Psoas muscle (tissue), 8 donors: ENCODE data around the gene BCL7B. TPM values are rescaled to one million over a fixed set of nuclear protein-coding genes. Genes with fewer than 3 reads are reported as not detected.

Experiments used
- ATAC-seq, 4 donors: fragments of 200-7000 bp; cut with Tn5 transposase; one replicate each; pipeline ENCODE4 v1.9.1; 2020; ENCODE audit warnings: moderate library complexity in 3 of 4, mild to moderate bottlenecking in 2 of 4
- DNase-seq, 2 donors: peaks; one replicate each; pipeline ENCODE4 v3.0.0-alpha.2; 2020
- H3K27ac ChIP-seq: fragments of 200-600 bp; one replicate; pipeline ENCODE4 v1.8.0; 2022
- H3K27me3 ChIP-seq, 3 donors: fragments of 200-600 bp in 1 of 3; one replicate each; pipeline versions ENCODE4 v1.6.1 to v1.8.0; 2013 to 2022; ENCODE audit warnings: low read length in 2 of 3, mild to moderate bottlenecking in 2 of 3, moderate library complexity in 1 of 3; ENCODE audit not compliant: insufficient read depth in 3 of 3
- H3K36me3 ChIP-seq, 2 donors: fragments of 200-600 bp in 1 of 2; one replicate each; pipeline versions ENCODE4 v1.6.1 to v1.8.0; 2013 to 2022; ENCODE audit warnings: low read depth in 1 of 2, mild to moderate bottlenecking in 1 of 2, moderate library complexity in 1 of 2; ENCODE audit not compliant: insufficient read depth in 1 of 2
- H3K4me1 ChIP-seq: fragments of 200-600 bp; one replicate; pipeline ENCODE4 v1.8.0; 2022
- H3K4me3 ChIP-seq: fragments of 200-600 bp; one replicate; pipeline ENCODE4 v1.8.0; 2022; ENCODE audit warnings: mild to moderate bottlenecking
- H3K9me3 ChIP-seq: fragments of 200-600 bp; one replicate; pipeline ENCODE4 v1.8.0; 2022
- WGBS, 3 donors: extraction: QIAGEN DNeasy Blood & Tissue Kit; methylation state at CpG; one replicate each; pipeline versions ENCODE4 v1.1.6 to v1.1.7; 2013; 5-methylcytosine and 5-hydroxymethylcytosine counted together
- intact Hi-C, 2 donors: fragments of 100-400 bp; cut with DNase I; formaldehyde crosslinking; loops; one replicate each; pipeline versions ENCODE4 v1.11.0 to v1.14.2; 2022
- polyA plus RNA-seq, 3 donors: library from polyadenylated mRNA; stranded (reverse); fragments of 200-250 nt; gene quantifications; one replicate each; pipeline ENCODE4 v1.2.3, GENCODE V29; 2013
- total RNA-seq, 4 donors: library from RNA; stranded (reverse); fragmentation: NEBNext Ultra II Directional in 2 of 4; extraction: Animal tissue kit (Norgen Biotek cat#: 25700) in 2 of 4; gene quantifications; one replicate each; pipeline versions ENCODE4 v1.2.1 to v1.2.4, GENCODE V29; 2021 to 2023
- TF ChIP-seq, protein P1 (sequence below): fragments of 200-600 bp; IDR thresholded peaks from one replicate; pipeline ENCODE4 v1.8.0; 2022; ENCODE audit warnings: antibody characterized with exemption
- donor health status: healthy with polysubstance abuse.
- donor health status: DM: no; HTN: no; CAD: no; lungs with moderate emphysema.
- donor health status: Bipolar disorder and iron deficiency.
- donor health status: healthy.
- donor health status: DM: yes; HTN: yes; CAD: no.
- donor health status: DM: no; HTN: no; CAD: no.
- donor health status: DM: no; HTN: no; CAD: no.
- donor health status: DM: yes; HTN: yes; CAD: no.

The BCL7B gene
- total and polyA plus RNA-seq, 7 donors: 55.8 to 130 (median 91.9) TPM

DNA sequence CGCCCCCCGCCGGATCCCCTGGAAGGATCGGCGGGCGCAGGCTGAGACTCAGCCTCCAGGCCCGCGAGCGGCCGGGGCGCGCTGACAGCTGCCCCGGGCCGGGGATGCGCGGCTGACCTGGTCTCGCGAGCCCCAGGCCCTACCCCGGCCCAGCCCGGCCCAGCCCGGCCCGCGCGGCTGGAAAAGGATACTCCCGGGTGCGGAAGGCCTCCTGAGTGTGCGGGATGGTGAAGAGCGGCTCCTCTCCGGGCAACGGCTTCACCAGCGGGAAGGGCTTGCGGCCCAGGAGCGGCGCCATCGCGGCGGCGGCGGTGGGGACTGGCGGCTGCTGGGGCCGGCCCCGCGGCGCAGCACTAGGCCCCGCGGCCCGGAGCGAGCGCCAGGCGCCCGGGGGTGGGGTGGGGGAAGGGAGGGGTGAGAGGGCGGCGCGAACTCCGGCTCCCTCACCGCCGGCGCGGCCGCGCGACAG lies 35.8 kb downstream of the BCL7B start:
- Histone ChIP-seq H3K4me3 (peak overlapping the region; percentile 81), H3K4me1 (peaks cover 36% of the 10 kb centered on the region), H3K27ac (peak overlapping the region; percentile 96), H3K9me3 (no peaks in the 10 kb centered on the region), H3K36me3 (peaks cover 3 to 12% of the 10 kb centered on the region in 2 donors), H3K27me3 (no peaks in the 10 kb centered on the region)
- DNase-seq (peak; percentile 74 to 85), ATAC-seq (peak; percentile 75 to 80 (median 76))
- TF ChIP-seq, protein P1, sequence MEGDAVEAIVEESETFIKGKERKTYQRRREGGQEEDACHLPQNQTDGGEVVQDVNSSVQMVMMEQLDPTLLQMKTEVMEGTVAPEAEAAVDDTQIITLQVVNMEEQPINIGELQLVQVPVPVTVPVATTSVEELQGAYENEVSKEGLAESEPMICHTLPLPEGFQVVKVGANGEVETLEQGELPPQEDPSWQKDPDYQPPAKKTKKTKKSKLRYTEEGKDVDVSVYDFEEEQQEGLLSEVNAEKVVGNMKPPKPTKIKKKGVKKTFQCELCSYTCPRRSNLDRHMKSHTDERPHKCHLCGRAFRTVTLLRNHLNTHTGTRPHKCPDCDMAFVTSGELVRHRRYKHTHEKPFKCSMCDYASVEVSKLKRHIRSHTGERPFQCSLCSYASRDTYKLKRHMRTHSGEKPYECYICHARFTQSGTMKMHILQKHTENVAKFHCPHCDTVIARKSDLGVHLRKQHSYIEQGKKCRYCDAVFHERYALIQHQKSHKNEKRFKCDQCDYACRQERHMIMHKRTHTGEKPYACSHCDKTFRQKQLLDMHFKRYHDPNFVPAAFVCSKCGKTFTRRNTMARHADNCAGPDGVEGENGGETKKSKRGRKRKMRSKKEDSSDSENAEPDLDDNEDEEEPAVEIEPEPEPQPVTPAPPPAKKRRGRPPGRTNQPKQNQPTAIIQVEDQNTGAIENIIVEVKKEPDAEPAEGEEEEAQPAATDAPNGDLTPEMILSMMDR: no peak
- intact Hi-C loops: loop anchor here (2.0 to 5.0 kb wide), 2 partner anchors 35 to 36 kb away; partner anchors contain the start of gene BCL7B (in 2 of the 2)
- WGBS, 3 donors: 0 to 1% (median 0%) methylated on average over 18 to 62 of the region's 62 CpGs

DNA sequence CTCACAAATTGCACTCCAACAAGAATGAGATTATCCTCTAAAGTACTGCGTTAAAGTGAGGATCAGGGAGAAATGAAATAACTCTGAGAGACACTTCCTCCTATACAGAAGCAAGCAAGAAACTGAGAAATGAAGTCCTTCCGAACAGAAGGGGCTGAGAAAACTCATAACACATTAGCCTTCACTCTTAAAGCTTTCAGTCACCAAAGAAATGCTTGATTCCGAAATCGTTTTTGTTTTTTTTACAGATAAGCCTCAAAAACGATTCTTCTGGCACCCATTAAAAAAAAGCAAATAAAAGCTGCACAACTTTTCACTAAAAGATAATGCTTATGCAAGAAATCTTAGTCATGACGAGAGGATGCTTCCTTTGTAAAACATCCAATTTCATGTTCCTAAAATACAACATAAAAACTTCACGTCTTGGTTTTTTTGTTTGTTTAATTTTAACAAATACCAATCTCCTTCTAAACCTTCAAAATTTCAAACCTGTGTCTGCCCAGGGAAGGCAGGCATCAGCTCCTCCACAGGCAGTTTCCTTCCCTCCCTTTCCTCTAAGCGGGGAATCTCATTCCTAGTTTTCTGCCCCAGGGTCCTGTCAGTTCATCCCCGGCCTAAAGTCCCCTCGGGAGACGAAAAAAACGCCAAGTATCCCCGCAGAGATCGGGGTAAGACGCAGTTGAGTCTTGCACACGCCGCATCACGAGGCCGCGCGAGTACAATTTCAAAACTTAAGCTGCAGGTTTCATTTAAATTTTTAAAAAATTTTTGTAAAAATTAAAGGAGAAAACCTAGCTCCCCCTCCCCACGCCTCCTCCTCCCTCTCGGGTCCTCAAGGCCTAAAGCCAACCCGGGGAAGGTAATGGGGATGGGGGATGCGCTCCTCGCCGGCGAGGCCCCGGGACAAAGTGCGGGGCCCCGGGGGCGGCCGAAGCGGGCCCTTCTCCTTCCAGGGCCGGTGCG lies 36.5 kb downstream of the BCL7B start:
- 1 to 3% (median 1%) methylated on average over 36 of the region's 36 CpGs for WGBS, 3 donors
- intact Hi-C loops: loop anchor here (2.0 to 5.0 kb wide), 2 partner anchors 36 kb away; partner anchors contain the start of gene BCL7B (in 2 of the 2)
- peaks cover 36% of the 10 kb centered on the region for H3K4me1 ChIP-seq
- no peaks in the 10 kb centered on the region for H3K9me3 ChIP-seq
- H3K27ac ChIP-seq: peak overlapping the region; percentile 96
- TF ChIP-seq, protein P1: no peak
- H3K27me3 ChIP-seq: no peaks in the 10 kb centered on the region
- H3K4me3 ChIP-seq: peak overlapping the region; percentile 81
- ATAC-seq (no peak), DNase-seq (no peak)
- H3K36me3 ChIP-seq: peaks cover 5 to 19% of the 10 kb centered on the region in 2 donors

DNA sequence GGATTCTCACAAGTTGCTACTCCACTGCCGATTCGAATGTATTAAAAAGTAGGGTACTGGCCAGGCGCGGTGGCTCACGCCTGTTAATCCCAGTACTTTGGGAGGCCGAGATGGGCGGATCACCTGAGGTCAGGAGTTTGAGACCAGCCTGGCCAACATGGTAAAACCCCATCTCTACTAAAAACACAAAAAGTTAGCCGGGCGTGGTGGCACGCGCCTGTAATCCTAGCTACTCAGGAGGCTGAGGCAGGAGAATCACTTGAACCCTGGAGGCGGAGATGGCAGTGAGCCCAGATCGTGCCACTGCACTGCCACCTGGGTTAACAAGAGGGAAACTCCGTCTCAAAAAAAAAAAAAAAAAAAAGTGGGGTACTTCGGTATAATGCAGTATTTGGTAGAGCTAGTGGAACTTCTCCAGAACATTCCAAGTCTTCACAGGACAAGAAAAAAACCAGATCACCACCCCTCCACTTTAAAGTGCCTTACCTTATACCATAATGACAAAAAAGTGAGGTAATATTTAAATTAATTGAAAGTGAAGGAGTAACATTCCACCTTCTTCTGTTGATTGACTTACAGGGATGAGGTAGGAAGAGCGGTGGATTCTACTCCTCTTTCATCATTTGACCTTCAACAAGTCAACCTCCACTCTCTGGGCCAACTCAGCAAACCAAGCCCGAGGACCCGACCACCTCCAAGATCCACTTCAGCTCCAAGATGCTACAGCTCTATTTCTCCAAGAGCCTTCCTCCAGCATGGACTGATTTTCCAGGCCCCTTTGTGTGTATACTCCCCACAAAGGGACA lies 37.4 kb downstream of the BCL7B start:
- no peak for ATAC-seq
- peaks cover 36% of the 10 kb centered on the region for H3K4me1 ChIP-seq
- intact Hi-C loops: loop anchor here (2.0 to 5.0 kb wide), 2 partner anchors 37 kb away; partner anchors contain the start of gene BCL7B (in 2 of the 2)

DNA sequence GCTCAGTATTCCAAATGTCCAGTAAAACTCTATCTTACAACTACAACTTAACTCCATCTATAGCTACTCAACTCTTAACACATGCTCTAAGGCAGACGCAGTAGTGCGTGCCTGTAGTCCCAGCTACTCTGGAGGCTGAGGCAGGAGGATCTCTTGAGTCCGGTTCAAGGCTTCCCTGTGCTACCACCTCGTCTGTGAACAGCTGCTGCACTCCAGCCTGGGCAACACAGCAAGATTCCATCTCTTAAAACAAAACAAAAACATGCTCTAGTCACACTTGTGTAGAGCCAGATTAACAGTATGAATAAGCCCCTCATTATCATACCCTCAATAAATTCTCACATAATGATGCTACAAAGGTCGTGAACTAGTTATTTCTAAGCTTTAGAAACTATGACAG lies 39.0 kb downstream of the BCL7B start:
- DNase-seq (no peak), ATAC-seq (no peak)
- TF ChIP-seq, protein P1: no peak
- Histone ChIP-seq H3K27me3 (no peaks in the 10 kb centered on the region), H3K27ac (peak overlapping the region; percentile 14), H3K9me3 (no peaks in the 10 kb centered on the region), H3K4me3 (no peak overlapping the region), H3K4me1 (peaks cover 36% of the 10 kb centered on the region), H3K36me3 (peaks cover 6 to 44% of the 10 kb centered on the region in 2 donors)
- intact Hi-C loops: no loop called here
- 68 to 75% (median 71%) methylated on average over 5 of the region's 5 CpGs for WGBS, 3 donors

More for the DNA sequence above, 37.4 kb downstream of the BCL7B start:
- WGBS, 3 donors: 57 to 66% (median 58%) methylated on average over 18 of the region's 18 CpGs
- no peaks in the 10 kb centered on the region for H3K27me3 ChIP-seq
- peak overlapping the region; percentile 81 for H3K4me3 ChIP-seq
- TF ChIP-seq, protein P1: no peak
- peak overlapping the region; percentile 18 for H3K27ac ChIP-seq
- DNase-seq: no peak
- H3K9me3 ChIP-seq: no peaks in the 10 kb centered on the region
- peaks cover 6 to 28% of the 10 kb centered on the region in 2 donors for H3K36me3 ChIP-seq
